Measurements from ENCODE around the gene MUSK. TPM values are rescaled to one million over a fixed set of nuclear protein-coding genes. Genes with fewer than 3 reads are reported as not detected.

The MUSK gene
- 14.6 TPM for polyA plus RNA-seq (ENCODE audit: insufficient read length)

DNA sequence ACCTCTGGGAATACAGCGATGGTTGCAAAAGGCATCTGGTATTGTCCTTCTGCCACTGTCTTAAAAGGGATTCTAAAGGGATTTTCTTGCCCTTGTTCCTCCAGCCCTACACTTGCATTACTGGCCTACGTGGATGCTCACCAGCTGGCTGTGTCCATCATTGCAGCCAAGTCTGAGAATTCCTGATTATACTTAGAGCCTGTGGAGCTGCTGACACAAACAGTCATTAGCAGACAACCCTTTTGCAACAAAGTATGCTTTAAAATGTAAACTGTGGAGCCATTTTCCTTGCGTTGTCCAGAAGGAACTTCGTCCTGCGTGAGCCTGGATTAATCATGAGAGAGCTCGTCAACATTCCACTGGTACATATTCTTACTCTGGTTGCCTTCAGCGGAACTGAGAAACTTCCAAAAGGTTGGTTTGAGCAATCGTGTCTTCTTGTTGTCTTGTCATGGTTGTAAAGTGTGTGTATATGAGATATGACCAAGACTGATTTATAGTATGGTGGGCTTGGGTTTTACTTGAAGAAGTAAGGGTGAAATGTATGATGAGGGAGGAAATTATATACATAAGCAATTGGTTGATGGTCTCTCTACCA, at the start of gene MUSK:
Gene MUSK, plus strand, starts transcription at position 222 of the 598 bp plus-strand sequence. Its CDS starts 114 bp downstream, at position 336.
- DNase-seq (ENCODE audit: low read depth): no peak

DNA sequence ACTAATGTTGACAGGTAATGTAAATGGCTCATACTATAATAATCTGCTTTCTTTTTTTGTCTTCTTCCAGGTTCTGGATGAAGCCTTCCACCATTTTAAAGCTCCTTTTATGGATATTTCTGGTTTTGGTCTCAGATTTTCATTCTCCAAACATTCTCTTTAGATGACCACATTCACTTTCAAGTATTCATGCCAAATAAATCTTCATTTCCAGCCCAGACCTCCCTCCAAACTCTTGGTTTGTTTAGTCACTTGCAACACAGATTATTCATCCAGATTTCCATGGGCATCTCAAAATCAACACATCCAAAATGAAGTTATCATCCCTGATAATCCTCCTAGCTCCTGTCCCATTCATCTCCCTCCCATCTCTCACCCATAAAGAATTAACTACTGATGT, 48.8 kb upstream of the MUSK start:
- DNase-seq (ENCODE audit: low read depth): no peak

DNA sequence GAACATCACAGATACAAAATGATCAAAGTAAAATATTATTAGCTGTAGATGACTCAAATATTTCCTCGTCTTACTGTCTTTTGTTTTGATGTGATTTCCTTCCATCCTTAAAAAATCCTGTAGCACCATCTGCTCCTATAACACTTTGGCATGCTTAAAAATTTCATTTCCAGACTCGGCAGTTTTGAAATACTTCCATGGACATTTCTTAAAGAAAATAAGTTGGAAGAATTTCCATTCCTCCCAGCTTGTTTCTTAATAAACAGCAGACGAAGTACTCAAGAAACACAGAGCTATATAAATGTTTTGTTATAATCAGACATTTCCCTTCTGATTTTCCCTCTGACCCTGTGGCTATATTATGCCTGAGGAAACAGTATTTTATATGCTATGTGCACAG, 47.9 kb upstream of the MUSK start:
- DNase-seq (ENCODE audit: low read depth): peak; percentile 82

DNA sequence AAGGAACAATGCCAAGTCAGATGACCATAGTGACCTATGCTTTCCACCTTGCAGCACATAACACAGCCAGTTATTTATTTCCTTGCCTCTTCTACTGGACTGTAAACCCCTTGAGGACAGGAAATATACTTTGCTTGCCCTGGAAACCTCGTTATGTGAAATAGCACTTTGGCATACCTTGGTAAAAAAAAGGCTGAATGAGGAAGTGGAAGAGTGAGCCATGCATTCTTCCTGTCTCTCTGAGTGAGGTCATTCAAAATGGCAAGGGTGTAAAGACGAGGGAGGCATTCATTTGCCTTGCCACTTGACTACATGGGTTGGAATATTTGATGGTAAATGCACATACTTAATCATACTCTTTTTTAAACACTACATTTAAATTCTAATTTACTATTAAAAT, 46.2 kb upstream of the MUSK start:
- no peak for DNase-seq (ENCODE audit: low read depth)

DNA sequence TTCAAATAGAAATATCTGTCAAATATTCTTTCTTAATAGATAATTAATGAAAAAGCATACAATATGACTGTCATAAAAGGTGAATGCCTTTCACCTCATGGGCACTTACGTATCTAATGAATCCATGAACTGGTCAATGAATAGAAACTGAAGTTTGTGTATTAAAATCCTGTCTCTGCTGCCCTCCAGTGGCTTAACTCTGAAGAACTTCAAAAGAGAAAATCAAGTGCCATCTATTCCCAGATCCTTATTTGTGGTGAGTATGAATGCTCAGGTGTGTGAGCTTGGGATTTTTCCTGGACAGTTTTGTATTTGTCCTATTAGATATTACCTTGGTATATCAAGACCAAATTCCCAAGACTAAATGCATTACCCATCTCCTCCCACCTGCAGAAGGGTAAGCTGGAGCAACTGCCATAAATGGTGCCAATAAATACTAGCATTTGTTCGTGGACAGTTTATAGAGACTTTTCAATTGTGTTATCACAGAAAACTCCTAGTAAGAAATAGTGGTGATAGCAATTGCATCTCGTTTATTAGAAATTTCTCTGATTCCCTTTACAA, 45.0 kb upstream of the MUSK start:
- DNase-seq (ENCODE audit: low read depth): peak; percentile 44

DNA sequence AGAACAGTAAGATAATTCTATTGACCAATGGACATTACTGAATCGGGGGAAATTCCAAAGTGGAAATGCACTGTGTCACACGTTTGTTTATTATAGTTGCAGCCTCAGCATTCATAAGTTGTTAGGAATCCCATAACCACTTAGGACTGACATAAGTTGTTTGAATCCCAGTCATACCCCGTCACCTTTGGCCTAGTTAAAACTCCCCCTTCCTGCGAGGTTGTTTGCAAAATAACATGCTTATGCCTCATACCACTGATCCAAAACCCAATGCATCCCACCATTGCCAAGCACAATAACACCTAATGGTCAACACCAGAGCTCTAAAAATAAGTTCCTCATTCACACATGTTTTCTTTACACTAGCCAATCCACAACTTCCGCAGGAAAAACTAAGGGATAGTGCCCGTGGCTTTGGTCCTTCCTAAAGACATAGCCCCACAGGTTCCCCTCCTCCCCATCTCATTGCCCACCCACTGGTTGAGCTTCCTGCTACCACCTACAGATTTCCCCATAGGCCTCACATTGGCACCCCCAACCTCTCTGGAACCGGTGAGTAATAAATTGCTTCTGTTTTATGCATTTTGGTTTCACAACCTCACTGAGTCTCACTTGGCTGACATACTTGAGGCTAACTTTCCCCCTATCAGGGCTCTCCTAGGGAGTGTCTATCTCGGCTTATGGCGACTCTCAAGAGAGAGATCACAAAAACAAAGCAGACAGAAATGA, 42.3 kb upstream of the MUSK start:
- no peak for DNase-seq (ENCODE audit: low read depth)

DNA sequence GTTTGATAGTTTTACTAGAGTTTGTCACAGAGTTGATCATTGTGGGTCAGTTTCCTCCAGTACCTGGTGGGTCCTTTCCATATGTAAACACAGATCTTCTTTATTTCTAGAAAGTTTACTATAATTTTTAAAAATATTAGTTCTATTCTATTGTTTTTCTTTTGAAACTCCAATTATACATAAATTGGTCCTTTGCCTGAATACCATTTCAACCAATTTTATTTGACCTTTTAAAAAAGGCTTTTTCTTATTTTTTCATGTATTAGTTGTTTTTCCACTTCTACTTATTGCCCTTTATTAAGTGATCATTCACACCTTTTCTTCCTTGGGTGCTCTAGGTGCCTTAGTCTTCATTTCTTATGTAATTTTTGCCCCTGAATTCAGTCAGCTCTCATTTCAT, 33.0 kb upstream of the MUSK start:
- DNase-seq (ENCODE audit: low read depth): no peak

DNA sequence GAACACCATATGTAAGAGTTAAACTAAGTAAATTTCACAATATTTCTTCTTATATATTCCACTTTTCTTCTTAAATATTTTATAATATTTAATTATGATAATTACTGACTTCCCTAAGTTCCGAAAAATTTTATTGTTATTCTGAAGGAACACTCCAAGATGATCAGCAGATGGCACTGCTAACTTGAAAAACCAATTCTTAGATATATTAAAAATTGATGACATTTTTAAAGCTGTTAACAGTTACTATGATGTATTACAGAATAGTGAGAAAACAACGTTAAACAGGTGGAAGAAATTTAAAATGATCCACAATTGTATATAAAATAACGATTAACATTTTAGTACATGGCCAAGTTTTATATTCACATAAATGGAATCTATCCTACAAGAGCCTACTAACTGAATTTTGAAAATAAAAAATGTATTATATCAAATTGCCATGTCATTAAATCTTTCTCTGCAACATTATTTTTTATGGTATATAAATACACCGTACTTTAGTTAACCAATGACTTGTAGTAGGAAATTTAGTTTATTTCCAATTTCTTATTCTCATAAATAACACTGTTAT, 30.1 kb upstream of the MUSK start:
- DNase-seq (ENCODE audit: low read depth): peak; percentile 32

DNA sequence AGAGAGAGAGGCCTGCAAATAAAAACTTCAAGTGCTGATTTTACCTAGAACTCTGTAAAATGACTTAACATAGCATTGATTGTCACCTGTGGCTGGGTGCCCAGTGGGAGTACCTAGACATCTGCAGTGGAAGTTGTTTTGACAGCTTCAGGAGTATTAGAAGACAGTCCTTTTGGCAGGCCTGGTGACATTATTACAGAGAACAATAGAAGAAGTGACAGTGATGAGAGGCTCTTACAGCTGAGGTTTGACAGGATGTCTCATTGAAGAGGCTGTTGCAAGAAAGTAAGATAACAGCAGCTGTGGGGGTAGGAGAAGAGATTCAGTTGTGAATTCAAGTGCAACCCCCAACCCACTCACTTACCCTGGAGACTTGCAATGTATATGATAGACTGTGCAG, 27.9 kb upstream of the MUSK start:
- no peak for DNase-seq (ENCODE audit: low read depth)

DNA sequence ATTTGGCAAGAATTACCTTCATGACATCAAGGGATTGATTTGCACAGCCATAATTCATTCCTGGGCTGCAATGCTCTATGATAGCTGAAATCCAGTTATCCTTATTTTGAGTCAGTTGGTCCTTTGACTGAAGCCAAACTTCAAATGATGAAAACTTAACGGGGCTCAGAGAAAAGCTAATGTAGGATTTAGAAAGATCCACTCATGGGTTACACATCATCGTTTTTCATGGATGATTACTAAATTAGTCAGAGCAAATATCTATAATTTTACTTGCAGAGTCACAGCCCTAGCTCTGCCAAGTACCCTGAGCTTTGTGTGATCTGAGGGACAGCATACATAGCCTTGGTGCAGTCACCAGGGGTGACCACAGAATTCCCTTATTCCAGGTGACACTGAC, 27.3 kb upstream of the MUSK start:
- DNase-seq (ENCODE audit: low read depth): no peak

DNA sequence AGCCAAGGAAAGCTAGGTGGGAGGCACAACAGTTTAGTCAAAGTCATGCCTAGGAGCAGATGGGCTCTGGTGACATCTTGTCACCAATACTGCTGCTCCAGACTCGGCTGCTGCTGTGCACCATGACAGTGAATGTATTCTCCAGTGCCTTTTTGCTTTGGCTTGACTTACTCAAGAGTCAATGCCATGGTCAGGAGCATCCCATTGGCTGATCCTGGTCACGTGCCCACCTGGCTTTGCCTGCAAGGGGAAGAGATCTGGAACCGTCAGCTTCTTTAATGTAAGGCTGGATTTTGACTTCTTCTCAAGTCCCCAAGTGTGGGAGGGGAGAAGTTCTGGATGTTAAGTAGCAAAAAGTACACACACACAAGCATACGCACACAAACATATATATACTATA, 19.9 kb upstream of the MUSK start:
- no peak for DNase-seq (ENCODE audit: low read depth)

DNA sequence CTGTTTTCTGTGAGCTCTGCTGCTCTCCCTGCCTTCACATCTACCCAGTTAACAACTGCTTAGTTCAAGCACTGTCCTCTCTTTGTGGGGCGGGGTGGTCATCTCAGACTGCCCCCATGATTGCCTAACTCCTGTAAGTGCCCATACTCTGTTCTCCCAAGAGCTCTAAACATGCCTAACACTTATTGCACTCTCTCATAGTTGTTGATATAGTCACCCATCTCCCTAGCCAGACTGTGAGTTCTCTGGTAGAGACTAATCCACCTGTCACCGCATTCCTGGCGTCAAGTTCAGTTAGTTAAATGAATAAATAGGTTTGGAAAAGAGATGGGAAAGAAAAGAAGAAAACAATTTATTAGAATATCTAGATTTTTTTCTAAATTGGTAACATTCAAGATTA, 18.3 kb upstream of the MUSK start:
- DNase-seq (ENCODE audit: low read depth): no peak

DNA sequence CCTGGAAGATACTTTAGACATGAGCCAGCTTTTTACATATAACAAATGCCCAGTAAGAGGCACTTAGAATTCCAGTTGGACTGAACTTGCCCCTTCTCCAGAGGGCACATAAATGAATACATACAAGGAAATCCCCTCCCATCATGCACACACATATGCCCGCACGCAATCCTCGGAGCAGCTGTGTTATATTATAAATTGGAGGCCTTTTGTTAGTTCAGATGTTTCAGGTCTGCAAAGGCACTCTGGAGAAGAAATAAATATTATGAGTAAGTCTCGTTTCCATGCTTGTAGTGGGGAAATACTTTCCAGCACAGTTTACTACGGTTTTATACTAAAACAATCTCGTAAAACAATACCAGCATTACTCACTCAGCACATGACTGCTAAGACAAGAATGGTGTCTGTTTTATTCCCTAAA, 17.6 kb upstream of the MUSK start:
- DNase-seq (ENCODE audit: low read depth): peak; percentile 64

DNA sequence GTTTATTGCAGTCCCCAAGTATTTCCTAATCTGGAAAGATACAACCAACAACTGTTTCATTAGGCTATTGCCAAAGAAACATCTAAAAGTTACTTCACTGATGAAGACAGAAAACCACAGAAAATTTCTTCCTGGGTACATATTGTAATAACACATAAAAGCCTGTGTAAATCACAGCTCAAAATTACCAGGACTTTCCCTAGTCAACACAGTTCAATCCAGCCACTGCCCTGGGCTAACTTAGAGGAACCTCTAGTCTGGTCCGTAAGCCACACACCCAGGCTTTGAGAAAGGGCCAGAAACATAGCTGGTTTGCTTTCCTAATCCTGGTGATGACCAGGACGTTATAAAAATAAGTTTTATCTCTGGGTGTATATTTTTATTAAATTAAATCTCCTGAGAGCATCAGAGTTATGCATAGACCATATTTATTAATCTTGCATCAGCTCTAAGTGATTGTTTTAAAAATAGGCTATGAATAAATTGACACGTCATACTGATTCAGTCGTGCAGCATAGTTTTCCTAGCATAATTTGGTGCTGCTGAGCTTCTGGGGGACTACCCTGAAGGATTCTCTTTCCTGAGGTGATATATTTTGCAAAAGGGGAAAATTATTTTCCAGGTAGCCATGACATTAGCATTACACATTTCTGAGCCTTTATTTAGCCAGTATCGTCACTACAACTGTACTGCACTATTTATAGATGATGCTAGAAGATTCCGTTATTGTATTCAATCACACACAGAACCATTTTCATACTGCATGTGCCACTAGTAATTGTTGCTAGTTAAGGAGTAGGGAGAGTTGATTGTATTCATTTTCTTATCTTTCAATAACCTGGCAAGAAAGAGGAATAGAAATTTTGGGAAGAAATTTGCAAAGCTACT, 12.6 kb upstream of the MUSK start:
- no peak for DNase-seq (ENCODE audit: low read depth)

DNA sequence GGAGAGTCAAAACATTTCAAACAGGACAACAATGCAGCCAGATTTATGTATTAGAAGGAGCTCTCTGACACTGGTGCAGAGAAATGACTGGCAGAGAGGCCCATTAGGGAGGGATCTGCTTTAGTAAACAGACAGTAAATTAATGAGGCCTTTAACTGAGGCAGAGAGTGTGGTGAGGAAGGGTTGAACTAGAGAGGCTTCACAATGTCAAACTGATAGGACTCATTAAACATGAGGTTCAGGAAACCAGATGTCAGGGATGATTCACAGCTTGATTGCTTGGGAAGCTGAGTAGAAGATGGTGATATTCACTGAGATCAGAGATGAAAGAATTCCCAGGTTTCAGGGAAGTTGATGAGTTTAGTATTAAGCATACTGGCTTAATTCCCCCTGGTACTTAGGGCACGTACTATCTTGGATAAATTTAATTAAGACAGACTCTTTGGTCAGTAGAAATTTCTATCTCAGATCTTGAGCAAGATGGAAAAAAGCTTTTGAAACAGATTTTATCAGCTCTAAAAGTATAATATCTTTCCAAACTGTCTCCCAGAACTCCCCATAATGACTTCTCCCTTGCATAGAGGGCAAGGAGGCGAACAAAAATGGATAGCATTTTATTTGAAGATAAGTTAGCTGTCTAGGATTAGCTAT, 8.6 kb upstream of the MUSK start:
- no peak for DNase-seq (ENCODE audit: low read depth)

DNA sequence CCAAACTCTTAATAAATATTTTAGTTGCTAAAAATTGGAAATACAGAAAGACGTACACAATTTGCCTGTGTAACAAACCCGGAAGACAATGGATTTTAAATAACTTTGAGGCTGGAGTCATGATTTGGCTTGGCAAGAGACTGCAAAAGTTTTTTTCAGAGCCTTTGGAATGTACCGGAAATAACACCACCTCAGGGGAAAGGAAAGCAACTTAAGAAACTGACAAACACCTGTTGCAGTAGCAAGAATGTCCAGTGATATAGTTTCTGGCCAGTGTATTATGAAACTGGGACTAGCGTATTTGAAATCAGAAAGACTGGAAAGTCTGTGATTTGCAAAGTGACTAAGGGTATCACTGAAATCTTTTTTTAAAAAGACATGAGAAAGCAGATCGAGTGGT, 842 bp downstream of the MUSK start:
- no peak for DNase-seq (ENCODE audit: low read depth)

DNA sequence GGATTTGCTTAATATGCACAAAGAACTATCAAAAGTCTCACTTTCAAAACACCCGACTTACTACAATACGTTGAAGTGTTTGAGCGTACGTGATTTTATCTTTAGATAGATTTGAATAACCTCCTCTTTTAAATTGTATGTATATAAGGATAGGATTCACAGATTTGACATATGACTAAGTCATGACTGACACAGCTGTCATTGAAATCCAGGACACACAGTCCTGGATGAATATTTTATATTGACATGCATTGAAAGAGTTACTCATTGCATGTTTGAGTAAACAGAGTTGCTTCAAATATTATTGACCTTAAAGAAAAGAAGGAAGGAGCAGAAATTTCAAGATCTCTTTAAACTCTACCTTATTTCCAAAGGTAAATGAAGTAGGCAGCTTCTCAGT, 3.3 kb downstream of the MUSK start:
- DNase-seq (ENCODE audit: low read depth): no peak

DNA sequence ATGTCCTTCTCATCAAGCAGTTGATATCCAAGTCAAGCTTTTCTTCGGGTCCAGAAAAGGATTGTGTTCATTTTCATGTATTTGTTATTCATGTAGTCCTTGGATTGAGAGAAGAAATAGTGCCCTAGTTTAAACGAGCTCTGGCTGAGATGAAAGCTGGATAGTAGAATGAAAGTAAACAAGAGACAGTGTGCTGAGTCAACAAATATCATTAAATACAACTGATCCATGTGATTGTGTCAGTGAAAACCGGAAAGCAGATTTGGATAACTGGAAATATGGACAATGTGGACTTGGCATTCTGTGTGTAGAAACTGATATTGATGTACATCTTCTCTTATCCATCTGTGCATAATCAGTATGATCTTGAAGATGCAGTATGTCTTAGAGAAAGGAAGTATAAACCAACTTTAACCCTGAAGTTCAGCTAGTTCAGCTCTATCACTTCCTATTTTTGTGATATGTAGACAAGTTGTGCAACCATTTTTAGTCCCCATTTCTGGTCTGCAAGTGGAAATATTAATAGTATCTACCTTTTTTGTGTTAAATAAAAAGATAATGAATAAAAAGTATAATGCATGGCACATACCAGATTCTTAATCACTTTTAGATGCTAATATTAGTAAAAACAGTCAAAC, 4.4 kb downstream of the MUSK start:
- no peak for DNase-seq (ENCODE audit: low read depth)

DNA sequence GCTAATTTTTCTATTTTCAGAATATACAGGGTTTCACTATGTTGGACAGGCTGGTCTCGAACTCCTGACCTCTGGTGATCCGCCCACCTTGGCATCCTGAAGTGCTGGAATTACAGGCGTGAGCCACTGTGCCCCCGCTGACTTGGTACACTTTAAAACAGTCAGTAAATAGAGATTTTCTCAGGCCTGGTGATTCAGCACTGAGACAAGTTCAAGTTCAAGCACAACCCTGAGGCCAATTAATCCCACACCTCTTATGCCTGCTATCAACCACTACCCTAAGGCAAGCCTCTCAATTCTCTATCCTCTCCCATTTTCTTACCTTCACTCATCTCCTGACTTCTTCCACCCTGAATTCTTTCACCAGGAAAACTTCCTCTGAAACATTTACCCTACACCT, 18.9 kb downstream of the MUSK start:
- no peak for DNase-seq (ENCODE audit: low read depth)

DNA sequence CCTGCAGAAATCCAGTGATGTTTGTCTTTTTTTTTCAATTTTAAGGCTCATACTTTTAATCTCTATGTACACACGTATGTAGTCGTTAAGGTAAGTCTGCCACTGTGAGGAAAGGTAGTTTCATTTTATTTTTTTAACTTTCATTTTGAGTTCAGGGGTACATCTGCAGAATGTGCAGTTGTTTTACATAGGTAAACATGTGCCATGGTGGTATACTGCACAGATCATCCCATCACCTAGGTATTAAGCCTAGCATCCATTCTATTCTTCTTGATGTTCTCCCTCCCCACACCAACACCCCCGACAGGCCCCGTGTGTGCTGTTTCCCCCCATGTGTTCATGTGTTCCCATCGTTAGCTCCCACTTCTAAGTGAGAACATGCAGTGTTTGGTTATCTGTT, 19.7 kb downstream of the MUSK start:
- DNase-seq (ENCODE audit: low read depth): no peak

DNA sequence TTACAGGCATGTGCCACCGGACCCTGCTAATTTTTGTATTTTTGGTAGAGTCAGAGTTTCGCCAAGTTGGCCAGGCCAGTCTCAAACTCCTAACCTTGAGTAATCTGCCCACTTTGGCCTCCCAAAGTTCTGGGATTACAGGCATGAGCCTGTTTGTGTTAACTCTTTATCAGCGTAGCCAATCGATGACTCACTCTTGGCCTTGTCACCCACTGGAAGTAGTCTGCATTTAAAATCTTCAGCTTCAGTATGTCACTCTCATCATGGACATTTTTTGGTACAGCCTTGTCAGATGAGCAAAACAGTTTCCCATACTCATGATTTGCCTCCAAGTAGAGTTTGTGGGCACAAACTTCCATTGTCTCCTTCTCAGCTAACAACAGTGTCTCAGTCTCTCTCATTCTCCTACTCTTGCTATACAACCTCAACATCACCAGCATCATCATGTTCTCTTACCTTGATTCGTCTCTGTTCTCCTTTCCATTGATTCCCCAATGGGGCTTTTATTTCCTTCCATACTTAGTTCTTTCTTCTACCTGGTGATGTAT, 22.5 kb downstream of the MUSK start:
- no peak for DNase-seq (ENCODE audit: low read depth)

Data from forelimb muscle (tissue), 1 donor.